ENCODE results near the gene PDCD2L.

GRCh38 chr19:34418300-34418699, 14.1 kb downstream of the PDCD2L start:
- TF ChIP-seq, protein P1, sequence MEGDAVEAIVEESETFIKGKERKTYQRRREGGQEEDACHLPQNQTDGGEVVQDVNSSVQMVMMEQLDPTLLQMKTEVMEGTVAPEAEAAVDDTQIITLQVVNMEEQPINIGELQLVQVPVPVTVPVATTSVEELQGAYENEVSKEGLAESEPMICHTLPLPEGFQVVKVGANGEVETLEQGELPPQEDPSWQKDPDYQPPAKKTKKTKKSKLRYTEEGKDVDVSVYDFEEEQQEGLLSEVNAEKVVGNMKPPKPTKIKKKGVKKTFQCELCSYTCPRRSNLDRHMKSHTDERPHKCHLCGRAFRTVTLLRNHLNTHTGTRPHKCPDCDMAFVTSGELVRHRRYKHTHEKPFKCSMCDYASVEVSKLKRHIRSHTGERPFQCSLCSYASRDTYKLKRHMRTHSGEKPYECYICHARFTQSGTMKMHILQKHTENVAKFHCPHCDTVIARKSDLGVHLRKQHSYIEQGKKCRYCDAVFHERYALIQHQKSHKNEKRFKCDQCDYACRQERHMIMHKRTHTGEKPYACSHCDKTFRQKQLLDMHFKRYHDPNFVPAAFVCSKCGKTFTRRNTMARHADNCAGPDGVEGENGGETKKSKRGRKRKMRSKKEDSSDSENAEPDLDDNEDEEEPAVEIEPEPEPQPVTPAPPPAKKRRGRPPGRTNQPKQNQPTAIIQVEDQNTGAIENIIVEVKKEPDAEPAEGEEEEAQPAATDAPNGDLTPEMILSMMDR (conservative IDR thresholded peaks at IDR 0.05) = no peak
- TF ChIP-seq EZH2 (IDR thresholded peaks at IDR 0.05; ENCODE audit: low read depth) = no peak
